GM12878 (cell line): Measurements from ENCODE around the gene NUAK2. TPM values are rescaled to one million over a fixed set of nuclear protein-coding genes. Genes with fewer than 3 reads are reported as not detected.

ENCODE experiments used
- BHLHE40 ChIP-seq, 2 experiments: fragments of 450-650 bp in 1 of 2; IDR thresholded peaks; 2 replicates each; pipeline ENCODE4 v1.6.1; 2011 to 2017; ENCODE audit warnings: low read depth in 2 of 2, borderline replicate concordance in 1 of 2, improper control_type of control experiment in 1 of 2, low read length in 1 of 2, mild to moderate bottlenecking in 1 of 2
- CBX3 ChIP-seq: fragments of 200-600 bp; sonication (generic); IDR thresholded peaks from 2 replicates; pipeline ENCODE4 v1.6.1; 2016; ENCODE audit warnings: low read depth, borderline replicate concordance
- CEBPB ChIP-seq, 2 experiments: fragments of 150-350 bp in 1 of 2; IDR thresholded peaks; 2 replicates each; pipeline ENCODE4 v1.6.1; 2012 to 2014; ENCODE audit warnings: low read depth in 2 of 2, low read length in 2 of 2, borderline replicate concordance in 1 of 2, inconsistent platforms in 1 of 2
- FOXK2 ChIP-seq: fragments of 450-650 bp; IDR thresholded peaks from 2 replicates; pipeline ENCODE4 v1.6.1; 2017; ENCODE audit warnings: mild to moderate bottlenecking, moderate library complexity
- MXI1 ChIP-seq: fragments of 150-350 bp; IDR thresholded peaks from 2 replicates; pipeline ENCODE4 v1.6.1; 2011; ENCODE audit warnings: low read depth, mild to moderate bottlenecking, inconsistent platforms, low read length, improper control_type of control experiment
- MYC ChIP-seq: IDR thresholded peaks from 2 replicates; pipeline ENCODE4 v1.6.1; 2011; ENCODE audit warnings: mild to moderate bottlenecking, low read length, moderate library complexity, inconsistent platforms; ENCODE audit not compliant: insufficient read depth, insufficient replicate concordance, insufficient read length, severe bottlenecking
- PML ChIP-seq: IDR thresholded peaks from 2 replicates; pipeline ENCODE4 v1.6.1; 2012; ENCODE audit warnings: low read length, inconsistent platforms
- POLR2A ChIP-seq: IDR thresholded peaks from 2 replicates; pipeline ENCODE4 v1.6.1; 2011; ENCODE audit warnings: low read depth, mild to moderate bottlenecking, low read length
- RAD51 ChIP-seq: fragments of 450-650 bp; IDR thresholded peaks from 2 replicates; pipeline ENCODE4 v1.6.1; 2016; ENCODE audit warnings: moderate library complexity, mild to moderate bottlenecking, inconsistent platforms
- RBBP5 ChIP-seq: fragments of 200-600 bp; sonication (generic); conservative IDR thresholded peaks from 2 replicates; pipeline ENCODE4 v1.6.1; 2016
- SP1 ChIP-seq: IDR thresholded peaks from one replicate; pipeline ENCODE4 v1.6.1; 2011; ENCODE audit warnings: low read depth, low read length
- SREBF1 ChIP-seq: IDR thresholded peaks from 2 replicates; pipeline ENCODE4 v1.6.1; 2012; ENCODE audit warnings: mild to moderate bottlenecking, low read length
- SUPT20H ChIP-seq: IDR thresholded peaks from 2 replicates; pipeline ENCODE4 v1.6.1; 2011; ENCODE audit warnings: low read depth, mild to moderate bottlenecking, low read length, moderate library complexity, borderline replicate concordance; ENCODE audit not compliant: control insufficient read depth
- polyA plus RNA-seq, 11 experiments: library from polyadenylated mRNA; depleted of rRNA in 4 of 11; unstranded in 6 of 11; stranded (reverse) in 5 of 11; fragments of >200 nt; fragmentation: Nextera tagmentation in 4 of 11; fragmentation: Illumina TruSeq in 1 of 11; extraction: Ambion mirVana in 4 of 11; extraction: Trizol in 1 of 11; gene quantifications; 1 replicate in 1 of 11; 2 replicates in 10 of 11; pipeline versions ENCODE4 v1.2.1 to v1.2.3, GENCODE V29; 2011 to 2016; ENCODE audit warnings: inconsistent platforms in 2 of 11, missing spikeins in 2 of 11, low read depth in 1 of 11
- total RNA-seq, 4 experiments: library from RNA; depleted of rRNA in 3 of 4; stranded (reverse); fragments of >200 nt in 3 of 4; fragmentation: Illumina TruSeq in 1 of 4; extraction: Trizol in 1 of 4; gene quantifications; 2 replicates each; pipeline versions ENCODE4 v1.2.1 to v1.2.3, GENCODE V29; 2013 to 2021
- TF ChIP-seq, protein P1 (sequence below), 3 experiments: IDR thresholded peaks in 2 of 3; conservative IDR thresholded peaks in 1 of 3; 2 replicates each; pipeline ENCODE4 v1.5.1; 2011; ENCODE audit warnings: low read depth in 3 of 3, low read length in 3 of 3, mild to moderate bottlenecking in 3 of 3, control low read depth in 2 of 3, moderate library complexity in 2 of 3, inconsistent platforms in 1 of 3, mixed read lengths in 1 of 3; ENCODE audit not compliant: control insufficient read depth in 2 of 3, insufficient read depth in 1 of 3; ENCODE audit errors: extremely low read depth in 1 of 3
- TF ChIP-seq, protein P2 (sequence below): fragments of 450-650 bp; formaldehyde crosslinking; IDR thresholded peaks from 2 replicates; pipeline ENCODE4 v1.4.0; 2020; ENCODE audit warnings: mild to moderate bottlenecking, moderate library complexity
- TF ChIP-seq, protein P3 (sequence below): fragments of 450-650 bp; IDR thresholded peaks from 2 replicates; pipeline ENCODE4 v1.6.1; 2017; ENCODE audit warnings: mild to moderate bottlenecking, moderate library complexity
- TF ChIP-seq, protein P4 (sequence below): IDR thresholded peaks from 2 replicates; pipeline ENCODE4 v1.6.1; 2012; ENCODE audit warnings: mild to moderate bottlenecking, low read depth, low read length

NUAK2 gene
- total and polyA plus RNA-seq, 10 of the 15 experiments (the other 5 are each of a cell fraction or from before 2014, with no cell fraction given): 0.27 to 3.0 (median 1.2) TPM

DNA sequence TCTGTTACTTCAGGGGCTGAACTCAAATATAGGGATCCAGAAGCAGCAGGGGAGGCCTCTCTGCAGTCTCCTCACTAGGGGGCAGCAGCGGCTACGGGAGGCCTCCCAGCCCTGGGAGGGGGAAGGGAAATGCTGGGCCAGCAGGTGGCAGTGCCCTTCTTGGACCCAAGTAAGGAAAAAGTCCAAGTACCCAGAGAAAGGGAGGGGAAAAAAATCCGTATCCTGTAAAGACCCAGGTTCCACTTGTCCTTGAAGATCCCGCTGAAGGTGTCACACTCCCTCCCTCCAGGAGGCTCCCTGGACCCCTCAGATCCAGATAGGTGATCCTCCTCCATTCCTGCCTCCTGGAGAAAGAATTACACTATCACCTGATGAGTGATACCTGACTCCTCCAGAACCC, 14.1 kb upstream of the NUAK2 start (continued):
- TF ChIP-seq, protein P1, sequence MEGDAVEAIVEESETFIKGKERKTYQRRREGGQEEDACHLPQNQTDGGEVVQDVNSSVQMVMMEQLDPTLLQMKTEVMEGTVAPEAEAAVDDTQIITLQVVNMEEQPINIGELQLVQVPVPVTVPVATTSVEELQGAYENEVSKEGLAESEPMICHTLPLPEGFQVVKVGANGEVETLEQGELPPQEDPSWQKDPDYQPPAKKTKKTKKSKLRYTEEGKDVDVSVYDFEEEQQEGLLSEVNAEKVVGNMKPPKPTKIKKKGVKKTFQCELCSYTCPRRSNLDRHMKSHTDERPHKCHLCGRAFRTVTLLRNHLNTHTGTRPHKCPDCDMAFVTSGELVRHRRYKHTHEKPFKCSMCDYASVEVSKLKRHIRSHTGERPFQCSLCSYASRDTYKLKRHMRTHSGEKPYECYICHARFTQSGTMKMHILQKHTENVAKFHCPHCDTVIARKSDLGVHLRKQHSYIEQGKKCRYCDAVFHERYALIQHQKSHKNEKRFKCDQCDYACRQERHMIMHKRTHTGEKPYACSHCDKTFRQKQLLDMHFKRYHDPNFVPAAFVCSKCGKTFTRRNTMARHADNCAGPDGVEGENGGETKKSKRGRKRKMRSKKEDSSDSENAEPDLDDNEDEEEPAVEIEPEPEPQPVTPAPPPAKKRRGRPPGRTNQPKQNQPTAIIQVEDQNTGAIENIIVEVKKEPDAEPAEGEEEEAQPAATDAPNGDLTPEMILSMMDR (IDR thresholded peaks at IDR 0.05 in 2 of 3, conservative IDR thresholded peaks at IDR 0.05 in 1 of 3; ENCODE audit: control insufficient read depth in 2 of 3, extremely low read depth in 1 of 3, insufficient read depth in 1 of 3, low read depth in 3 of 3, low read length in 3 of 3): peak; percentile 98 to 99 (median 99); a peak in 5 of 6 replicates
- no peak for TF ChIP-seq CEBPB (IDR thresholded peaks at IDR 0.05; ENCODE audit: borderline replicate concordance in 1 of 2, low read depth in 2 of 2, low read length in 2 of 2)
- TF ChIP-seq, protein P2, sequence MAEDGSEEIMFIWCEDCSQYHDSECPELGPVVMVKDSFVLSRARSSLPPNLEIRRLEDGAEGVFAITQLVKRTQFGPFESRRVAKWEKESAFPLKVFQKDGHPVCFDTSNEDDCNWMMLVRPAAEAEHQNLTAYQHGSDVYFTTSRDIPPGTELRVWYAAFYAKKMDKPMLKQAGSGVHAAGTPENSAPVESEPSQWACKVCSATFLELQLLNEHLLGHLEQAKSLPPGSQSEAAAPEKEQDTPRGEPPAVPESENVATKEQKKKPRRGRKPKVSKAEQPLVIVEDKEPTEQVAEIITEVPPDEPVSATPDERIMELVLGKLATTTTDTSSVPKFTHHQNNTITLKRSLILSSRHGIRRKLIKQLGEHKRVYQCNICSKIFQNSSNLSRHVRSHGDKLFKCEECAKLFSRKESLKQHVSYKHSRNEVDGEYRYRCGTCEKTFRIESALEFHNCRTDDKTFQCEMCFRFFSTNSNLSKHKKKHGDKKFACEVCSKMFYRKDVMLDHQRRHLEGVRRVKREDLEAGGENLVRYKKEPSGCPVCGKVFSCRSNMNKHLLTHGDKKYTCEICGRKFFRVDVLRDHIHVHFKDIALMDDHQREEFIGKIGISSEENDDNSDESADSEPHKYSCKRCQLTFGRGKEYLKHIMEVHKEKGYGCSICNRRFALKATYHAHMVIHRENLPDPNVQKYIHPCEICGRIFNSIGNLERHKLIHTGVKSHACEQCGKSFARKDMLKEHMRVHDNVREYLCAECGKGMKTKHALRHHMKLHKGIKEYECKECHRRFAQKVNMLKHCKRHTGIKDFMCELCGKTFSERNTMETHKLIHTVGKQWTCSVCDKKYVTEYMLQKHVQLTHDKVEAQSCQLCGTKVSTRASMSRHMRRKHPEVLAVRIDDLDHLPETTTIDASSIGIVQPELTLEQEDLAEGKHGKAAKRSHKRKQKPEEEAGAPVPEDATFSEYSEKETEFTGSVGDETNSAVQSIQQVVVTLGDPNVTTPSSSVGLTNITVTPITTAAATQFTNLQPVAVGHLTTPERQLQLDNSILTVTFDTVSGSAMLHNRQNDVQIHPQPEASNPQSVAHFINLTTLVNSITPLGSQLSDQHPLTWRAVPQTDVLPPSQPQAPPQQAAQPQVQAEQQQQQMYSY (CRISPR knock-in tag): no peak
- TF ChIP-seq, protein P3, sequence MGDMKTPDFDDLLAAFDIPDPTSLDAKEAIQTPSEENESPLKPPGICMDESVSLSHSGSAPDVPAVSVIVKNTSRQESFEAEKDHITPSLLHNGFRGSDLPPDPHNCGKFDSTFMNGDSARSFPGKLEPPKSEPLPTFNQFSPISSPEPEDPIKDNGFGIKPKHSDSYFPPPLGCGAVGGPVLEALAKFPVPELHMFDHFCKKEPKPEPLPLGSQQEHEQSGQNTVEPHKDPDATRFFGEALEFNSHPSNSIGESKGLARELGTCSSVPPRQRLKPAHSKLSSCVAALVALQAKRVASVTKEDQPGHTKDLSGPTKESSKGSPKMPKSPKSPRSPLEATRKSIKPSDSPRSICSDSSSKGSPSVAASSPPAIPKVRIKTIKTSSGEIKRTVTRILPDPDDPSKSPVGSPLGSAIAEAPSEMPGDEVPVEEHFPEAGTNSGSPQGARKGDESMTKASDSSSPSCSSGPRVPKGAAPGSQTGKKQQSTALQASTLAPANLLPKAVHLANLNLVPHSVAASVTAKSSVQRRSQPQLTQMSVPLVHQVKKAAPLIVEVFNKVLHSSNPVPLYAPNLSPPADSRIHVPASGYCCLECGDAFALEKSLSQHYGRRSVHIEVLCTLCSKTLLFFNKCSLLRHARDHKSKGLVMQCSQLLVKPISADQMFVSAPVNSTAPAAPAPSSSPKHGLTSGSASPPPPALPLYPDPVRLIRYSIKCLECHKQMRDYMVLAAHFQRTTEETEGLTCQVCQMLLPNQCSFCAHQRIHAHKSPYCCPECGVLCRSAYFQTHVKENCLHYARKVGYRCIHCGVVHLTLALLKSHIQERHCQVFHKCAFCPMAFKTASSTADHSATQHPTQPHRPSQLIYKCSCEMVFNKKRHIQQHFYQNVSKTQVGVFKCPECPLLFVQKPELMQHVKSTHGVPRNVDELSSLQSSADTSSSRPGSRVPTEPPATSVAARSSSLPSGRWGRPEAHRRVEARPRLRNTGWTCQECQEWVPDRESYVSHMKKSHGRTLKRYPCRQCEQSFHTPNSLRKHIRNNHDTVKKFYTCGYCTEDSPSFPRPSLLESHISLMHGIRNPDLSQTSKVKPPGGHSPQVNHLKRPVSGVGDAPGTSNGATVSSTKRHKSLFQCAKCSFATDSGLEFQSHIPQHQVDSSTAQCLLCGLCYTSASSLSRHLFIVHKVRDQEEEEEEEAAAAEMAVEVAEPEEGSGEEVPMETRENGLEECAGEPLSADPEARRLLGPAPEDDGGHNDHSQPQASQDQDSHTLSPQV: 0 out of 2 replicates have a peak, but pooled peaks have one; percentile 49
- no peak for TF ChIP-seq SP1
- TF ChIP-seq MYC: no peak
- no peak for TF ChIP-seq SUPT20H
- TF ChIP-seq BHLHE40 (IDR thresholded peaks at IDR 0.05; ENCODE audit: borderline replicate concordance in 1 of 2, low read depth in 2 of 2, low read length in 1 of 2): peak in 1 of 2 experiments; percentile 31; a peak in 1 of 4 replicates
- no peak for TF ChIP-seq RAD51
- no peak for TF ChIP-seq PML
- TF ChIP-seq FOXK2: no peak
- no peak for TF ChIP-seq SREBF1
- no peak for TF ChIP-seq RBBP5
- TF ChIP-seq MXI1: no peak
- no peak for TF ChIP-seq CBX3
- TF ChIP-seq POLR2A: no peak
- TF ChIP-seq, protein P4, sequence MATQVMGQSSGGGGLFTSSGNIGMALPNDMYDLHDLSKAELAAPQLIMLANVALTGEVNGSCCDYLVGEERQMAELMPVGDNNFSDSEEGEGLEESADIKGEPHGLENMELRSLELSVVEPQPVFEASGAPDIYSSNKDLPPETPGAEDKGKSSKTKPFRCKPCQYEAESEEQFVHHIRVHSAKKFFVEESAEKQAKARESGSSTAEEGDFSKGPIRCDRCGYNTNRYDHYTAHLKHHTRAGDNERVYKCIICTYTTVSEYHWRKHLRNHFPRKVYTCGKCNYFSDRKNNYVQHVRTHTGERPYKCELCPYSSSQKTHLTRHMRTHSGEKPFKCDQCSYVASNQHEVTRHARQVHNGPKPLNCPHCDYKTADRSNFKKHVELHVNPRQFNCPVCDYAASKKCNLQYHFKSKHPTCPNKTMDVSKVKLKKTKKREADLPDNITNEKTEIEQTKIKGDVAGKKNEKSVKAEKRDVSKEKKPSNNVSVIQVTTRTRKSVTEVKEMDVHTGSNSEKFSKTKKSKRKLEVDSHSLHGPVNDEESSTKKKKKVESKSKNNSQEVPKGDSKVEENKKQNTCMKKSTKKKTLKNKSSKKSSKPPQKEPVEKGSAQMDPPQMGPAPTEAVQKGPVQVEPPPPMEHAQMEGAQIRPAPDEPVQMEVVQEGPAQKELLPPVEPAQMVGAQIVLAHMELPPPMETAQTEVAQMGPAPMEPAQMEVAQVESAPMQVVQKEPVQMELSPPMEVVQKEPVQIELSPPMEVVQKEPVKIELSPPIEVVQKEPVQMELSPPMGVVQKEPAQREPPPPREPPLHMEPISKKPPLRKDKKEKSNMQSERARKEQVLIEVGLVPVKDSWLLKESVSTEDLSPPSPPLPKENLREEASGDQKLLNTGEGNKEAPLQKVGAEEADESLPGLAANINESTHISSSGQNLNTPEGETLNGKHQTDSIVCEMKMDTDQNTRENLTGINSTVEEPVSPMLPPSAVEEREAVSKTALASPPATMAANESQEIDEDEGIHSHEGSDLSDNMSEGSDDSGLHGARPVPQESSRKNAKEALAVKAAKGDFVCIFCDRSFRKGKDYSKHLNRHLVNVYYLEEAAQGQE: no peak
